Muscle layer of duodenum (tissue), 2 donors: ENCODE measurements around the gene ANKRD7.
"Not testable (repeated sequence)": the region's sequence is repeated elsewhere in the genome, so short reads cannot be mapped to it uniquely, and the experiment has no call there.

Experiments
- H3K27ac ChIP-seq: one replicate; pipeline ENCODE4 v1.7.0; 2013; ENCODE audit warnings: mild to moderate bottlenecking, low read length
- H3K27me3 ChIP-seq: one replicate; pipeline ENCODE4 v1.7.0; 2013; ENCODE audit warnings: low read depth, mild to moderate bottlenecking, control low read depth, low read length
- H3K36me3 ChIP-seq, 2 donors: one replicate each; pipeline ENCODE4 v1.7.0; 2013; ENCODE audit warnings: low read length in 2 of 2, control low read depth in 1 of 2, mild to moderate bottlenecking in 1 of 2; ENCODE audit not compliant: insufficient read depth in 2 of 2, control insufficient read depth in 1 of 2
- H3K4me1 ChIP-seq, 2 donors: one replicate each; pipeline ENCODE4 v1.7.0; 2013; ENCODE audit warnings: low read length in 2 of 2, mild to moderate bottlenecking in 2 of 2, control low read depth in 1 of 2, moderate library complexity in 1 of 2; ENCODE audit not compliant: insufficient read depth in 2 of 2, control insufficient read depth in 1 of 2
- H3K4me3 ChIP-seq, 2 donors: one replicate each; pipeline ENCODE4 v1.7.0; 2013; ENCODE audit warnings: low read length in 2 of 2, low read depth in 1 of 2, mild to moderate bottlenecking in 1 of 2
- H3K9me3 ChIP-seq, 2 donors: one replicate each; pipeline ENCODE4 v1.7.0; 2013; ENCODE audit warnings: low read length in 2 of 2, control low read depth in 1 of 2, mild to moderate bottlenecking in 1 of 2; ENCODE audit not compliant: control insufficient read depth in 1 of 2
- donor health status: healthy.

ANKRD7 gene

DNA sequence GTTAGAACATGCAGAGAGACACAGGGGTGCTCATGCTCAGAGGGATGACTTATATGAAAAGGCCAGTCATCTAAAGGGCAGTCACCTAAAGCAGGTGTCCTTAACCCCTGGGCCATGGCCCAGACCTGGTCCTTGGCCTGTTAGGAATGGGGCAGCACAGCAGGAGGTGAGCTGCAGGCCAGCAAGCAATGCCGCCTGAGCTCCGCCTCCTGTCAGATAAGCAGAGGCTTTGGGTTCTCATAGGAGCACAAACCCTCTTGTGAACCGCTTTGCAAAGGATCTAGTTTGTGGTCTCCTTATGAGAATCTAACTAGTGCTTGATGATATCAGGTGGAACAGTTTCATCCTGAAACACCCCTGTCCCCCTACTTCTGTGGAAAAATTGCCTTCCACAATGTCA lies 14.5 kb downstream of the ANKRD7 start:
- Histone ChIP-seq H3K4me1 (no peaks in the 10 kb centered on the region), H3K27ac (no peak overlapping the region), H3K27me3 (no peaks in the 10 kb centered on the region), H3K36me3 (no peaks in the 10 kb centered on the region), H3K9me3 (no peaks in the 10 kb centered on the region), H3K4me3 (no peak overlapping the region)

DNA sequence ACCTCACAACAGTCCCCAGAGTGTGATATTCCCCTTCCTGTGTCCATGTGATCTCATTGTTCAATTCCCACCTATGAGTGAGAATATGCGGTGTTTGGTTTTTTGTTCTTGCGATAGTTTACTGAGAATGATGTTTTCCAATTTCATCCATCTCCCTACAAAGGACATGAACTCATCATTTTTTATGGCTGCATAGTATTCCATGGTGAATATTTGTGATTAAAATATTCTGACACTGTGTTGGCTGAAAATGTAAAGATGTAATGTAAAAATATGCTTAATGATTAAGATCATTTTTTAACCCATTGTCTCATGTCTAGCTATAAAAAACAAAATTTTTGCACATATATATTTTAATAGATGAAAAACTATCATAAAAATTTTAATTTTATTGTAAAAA lies 15.8 kb downstream of the ANKRD7 start:
- H3K9me3 ChIP-seq, H3K4me1 ChIP-seq: not testable (repeated sequence)

DNA sequence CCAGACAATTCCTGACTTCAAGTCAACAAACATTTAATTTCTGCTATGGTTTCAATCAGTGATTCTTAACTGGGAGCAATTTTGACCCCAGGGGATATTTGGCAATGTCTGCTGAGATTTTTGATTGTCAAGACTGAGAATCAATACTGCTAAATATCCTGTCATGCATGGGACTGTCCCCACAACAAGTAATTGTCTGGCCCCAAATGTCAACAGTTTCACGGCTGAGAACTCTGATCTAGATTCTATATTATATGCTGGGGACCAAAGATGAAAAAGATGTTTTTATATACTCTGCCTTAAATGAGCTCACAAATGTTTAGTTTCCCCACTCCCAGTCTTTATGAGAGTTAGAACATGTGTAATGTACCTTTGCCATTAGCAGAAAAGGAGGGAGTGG lies 19.2 kb downstream of the ANKRD7 start:
- no peaks in the 10 kb centered on the region for H3K9me3 ChIP-seq
- H3K4me1 ChIP-seq, result no peaks in the 10 kb centered on the region

More for the DNA sequence above, 15.8 kb downstream of the ANKRD7 start:
- H3K4me3 ChIP-seq, H3K27me3 ChIP-seq, H3K27ac ChIP-seq, H3K36me3 ChIP-seq: not testable (repeated sequence)

DNA sequence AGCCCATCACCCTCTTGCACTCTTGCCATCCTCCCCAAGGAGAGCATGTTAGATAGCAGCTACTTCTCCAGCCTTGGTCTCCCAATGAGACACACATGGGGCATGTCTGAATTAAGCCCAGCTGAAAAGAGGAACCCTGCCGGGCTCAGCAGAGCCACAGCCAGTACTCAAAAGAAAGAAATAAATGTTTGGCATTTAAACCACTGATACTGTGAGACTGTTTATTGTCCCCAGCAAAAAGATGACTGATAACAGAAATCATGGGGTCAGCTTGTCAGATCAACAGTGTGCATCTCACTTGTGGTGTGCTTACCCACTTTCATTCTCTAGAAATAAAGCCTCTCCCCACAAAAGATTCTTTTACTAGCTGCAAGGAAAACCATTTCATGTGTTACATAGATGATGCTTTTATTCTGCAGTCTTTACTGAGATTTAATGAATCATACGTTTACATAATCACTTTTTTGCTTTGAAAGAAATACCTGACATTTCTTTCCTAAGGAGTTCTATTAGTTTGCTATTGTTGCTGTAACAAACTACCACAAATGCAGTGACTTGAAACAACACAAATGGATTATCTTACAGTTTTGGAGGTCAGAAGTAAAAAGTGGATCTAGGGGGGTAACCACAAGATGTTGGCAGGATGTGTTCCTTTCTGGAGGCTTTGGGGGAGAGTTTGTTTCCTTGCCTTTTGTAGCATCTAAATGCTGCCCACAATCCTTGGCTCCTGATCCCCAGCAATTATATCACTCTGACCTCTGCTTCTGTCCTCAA lies 20.9 kb downstream of the ANKRD7 start:
- H3K36me3 ChIP-seq, result no peaks in the 10 kb centered on the region
- H3K9me3 ChIP-seq, result no peaks in the 10 kb centered on the region
- H3K27ac ChIP-seq, result no peak overlapping the region
- H3K4me1 ChIP-seq, result no peaks in the 10 kb centered on the region
- H3K27me3 ChIP-seq, result no peaks in the 10 kb centered on the region
- H3K4me3 ChIP-seq, result no peak overlapping the region

More for the DNA sequence above, 19.2 kb downstream of the ANKRD7 start:
- Histone ChIP-seq H3K4me3 (no peak overlapping the region), H3K27ac (no peak overlapping the region), H3K36me3 (no peaks in the 10 kb centered on the region), H3K27me3 (no peaks in the 10 kb centered on the region)

DNA sequence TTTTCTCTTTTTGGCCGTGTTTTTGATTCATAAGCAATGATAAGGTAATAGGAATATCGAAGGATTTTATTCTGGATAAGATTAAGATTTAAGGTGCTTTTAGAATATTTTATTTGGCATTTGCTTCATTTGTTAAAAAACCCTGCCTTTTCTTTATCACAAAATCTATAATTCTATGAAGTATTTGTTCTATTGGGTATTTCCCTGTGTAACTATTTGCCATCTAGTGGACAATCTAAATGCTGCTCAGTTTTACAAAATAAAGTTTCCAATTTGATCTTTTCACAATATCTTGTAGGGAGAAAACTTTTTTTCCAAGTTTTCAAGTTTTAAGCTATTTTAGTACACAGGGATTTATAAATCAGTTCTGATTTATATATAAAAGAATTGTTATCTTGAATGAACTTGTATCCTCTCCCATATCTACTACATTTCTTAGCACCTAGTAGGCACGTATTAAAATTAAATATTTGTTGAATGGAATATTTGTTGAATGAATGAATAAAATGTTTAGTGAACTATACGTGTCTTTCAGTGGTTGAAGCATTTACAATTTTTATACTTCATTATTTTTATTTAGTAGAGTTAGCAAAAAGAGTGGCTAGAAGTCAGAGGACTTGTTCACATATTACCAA lies 26.5 kb downstream of the ANKRD7 start:
- H3K27ac ChIP-seq, result no peak overlapping the region
- no peaks in the 10 kb centered on the region for H3K27me3 ChIP-seq
- H3K36me3 ChIP-seq, result no peaks in the 10 kb centered on the region
- H3K9me3 ChIP-seq, result no peaks in the 10 kb centered on the region
- H3K4me1 ChIP-seq, result no peaks in the 10 kb centered on the region
- no peak overlapping the region for H3K4me3 ChIP-seq

DNA sequence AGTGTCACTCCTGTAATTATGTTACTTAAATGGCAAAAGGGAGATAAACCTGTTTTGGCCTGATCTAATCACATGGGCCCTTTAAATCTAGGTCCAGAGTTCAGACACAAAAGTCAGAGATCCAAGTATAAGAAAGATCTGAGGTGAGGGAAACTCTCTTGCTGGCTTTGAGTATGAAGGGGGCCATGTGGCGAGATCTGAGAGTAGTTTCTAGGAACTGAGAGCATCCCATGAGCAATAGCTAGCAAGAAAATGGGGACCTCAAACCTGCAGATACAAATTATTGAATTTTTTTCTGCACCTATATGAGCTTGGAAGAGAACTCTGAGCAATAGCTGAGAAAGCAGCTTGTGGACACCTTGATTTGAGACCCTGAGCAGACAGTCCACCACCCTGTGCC lies 27.6 kb downstream of the ANKRD7 start:
- H3K27ac ChIP-seq, result no peak overlapping the region
- H3K27me3 ChIP-seq, result no peaks in the 10 kb centered on the region
- H3K36me3 ChIP-seq, result no peaks in the 10 kb centered on the region
- no peaks in the 10 kb centered on the region for H3K4me1 ChIP-seq
- H3K4me3 ChIP-seq, result no peak overlapping the region
- H3K9me3 ChIP-seq, result no peaks in the 10 kb centered on the region

DNA sequence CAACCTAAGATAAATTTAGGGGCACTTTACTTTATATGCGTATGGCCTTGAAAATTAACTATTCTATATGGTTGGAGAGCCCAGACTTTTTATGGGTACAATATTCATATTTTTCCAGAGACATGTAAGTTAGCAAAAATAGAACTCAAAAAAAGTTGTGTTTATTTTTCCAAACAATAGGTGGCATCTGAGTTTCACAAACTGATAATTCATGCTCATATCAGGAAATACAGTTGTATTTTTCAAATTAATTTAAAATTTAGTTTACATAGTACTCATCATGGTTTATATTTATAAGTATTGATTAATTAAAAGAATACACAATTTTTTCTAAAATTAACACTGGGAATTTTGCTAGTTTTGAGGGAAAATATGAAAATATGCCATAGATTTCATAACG lies 34.6 kb downstream of the ANKRD7 start:
- Histone ChIP-seq H3K36me3 (no peaks in the 10 kb centered on the region), H3K9me3 (no peaks in the 10 kb centered on the region), H3K27me3 (no peaks in the 10 kb centered on the region), H3K27ac (no peak overlapping the region), H3K4me3 (no peak overlapping the region), H3K4me1 (no peaks in the 10 kb centered on the region)

DNA sequence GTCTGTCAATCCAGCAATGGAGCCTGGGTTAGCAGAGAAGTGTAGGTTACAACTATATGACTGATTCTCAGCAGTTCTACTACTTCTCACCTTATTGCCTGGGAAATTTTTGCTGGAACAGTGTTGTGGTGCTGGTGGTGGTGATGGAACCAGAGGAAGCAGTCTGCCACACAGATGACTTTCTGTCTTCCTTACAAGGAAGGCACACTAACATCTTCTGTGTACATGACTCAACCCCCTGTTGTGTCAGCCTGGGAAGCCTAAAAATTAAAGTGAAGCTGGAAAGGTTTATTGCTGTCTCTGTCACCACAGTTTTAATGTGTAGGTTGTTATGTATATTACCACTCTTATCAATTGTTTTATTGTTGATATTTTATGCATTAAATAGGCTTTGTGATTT lies 40.3 kb downstream of the ANKRD7 start:
- no peaks in the 10 kb centered on the region for H3K27me3 ChIP-seq
- H3K27ac ChIP-seq, result no peak overlapping the region
- H3K36me3 ChIP-seq, result no peaks in the 10 kb centered on the region
- no peaks in the 10 kb centered on the region for H3K4me1 ChIP-seq
- no peaks in the 10 kb centered on the region for H3K9me3 ChIP-seq
- H3K4me3 ChIP-seq, result no peak overlapping the region

DNA sequence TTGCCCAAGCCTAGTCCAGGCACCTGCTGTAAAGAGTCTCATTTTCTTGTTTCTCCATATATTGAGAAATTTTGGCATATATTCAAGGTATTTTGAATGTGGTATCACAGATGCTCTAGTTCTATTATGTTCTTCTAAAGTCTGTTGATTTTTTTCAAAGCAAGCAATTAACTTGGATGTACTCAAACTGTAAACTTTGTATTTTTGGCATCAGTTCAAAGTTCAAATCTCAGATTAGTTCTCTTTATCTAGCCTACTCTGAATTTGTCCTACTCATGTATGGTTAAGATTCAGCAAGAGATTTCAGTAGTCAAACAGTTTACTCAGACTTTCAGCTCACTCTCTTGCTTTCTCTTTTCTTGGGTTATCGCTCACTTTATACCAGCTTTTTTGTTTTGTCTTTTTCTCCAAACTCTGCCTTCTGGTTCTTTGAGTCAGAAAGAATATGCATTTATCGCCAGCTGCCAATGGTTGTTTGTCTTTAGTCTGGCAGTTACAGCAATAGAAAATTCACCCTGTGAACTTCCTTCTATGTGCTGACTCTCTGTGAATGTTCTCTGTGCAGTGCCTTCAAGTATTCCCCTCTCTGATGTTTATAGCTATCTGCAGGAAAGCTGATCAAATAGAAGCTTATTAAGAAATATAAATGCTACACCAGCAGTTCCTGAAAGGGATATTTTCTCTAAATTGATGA lies 56.0 kb downstream of the ANKRD7 start:
- no peaks in the 10 kb centered on the region for H3K27me3 ChIP-seq
- no peaks in the 10 kb centered on the region for H3K36me3 ChIP-seq
- no peaks in the 10 kb centered on the region for H3K4me1 ChIP-seq
- no peak overlapping the region for H3K27ac ChIP-seq
- H3K9me3 ChIP-seq, result no peaks in the 10 kb centered on the region
- no peak overlapping the region for H3K4me3 ChIP-seq

DNA sequence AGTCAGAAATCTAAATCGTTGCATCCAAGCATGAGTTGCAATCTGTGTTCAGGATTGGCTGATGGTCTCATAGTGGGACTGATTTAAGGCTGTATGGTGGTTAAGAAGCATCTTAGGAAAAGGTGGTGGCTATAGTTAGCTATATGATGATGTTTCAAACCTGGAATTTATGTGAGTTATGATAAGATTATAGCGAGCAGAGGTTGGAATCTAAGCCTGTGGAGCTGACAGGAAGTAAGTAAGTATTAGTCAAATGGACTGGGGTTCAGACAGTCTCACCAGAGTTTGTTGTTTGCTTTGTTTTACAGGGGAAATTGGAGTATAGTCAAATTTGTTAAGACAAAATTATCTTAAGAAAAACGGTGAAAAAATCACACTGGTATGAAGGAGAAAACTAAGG lies 56.7 kb downstream of the ANKRD7 start:
- Histone ChIP-seq H3K27ac (no peak overlapping the region), H3K27me3 (no peaks in the 10 kb centered on the region)

DNA sequence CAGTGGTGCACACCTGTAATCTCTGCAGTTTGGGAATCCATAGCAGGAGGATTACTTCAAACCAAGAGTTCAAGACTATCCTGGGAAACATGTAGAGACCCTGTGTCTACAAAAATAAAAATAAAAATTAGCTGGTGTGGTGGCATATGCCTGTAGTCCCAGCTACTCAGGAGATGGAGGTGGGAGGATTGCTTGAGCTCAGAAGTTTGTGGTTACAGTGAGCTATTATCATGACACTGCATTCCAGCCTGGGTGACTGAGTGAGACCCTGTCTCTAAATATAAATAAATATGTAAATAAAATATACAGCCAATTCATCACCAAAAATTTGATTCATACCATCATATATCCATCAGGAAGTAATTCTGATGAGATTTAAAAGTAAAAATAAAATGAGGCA lies 60.9 kb downstream of the ANKRD7 start:
- Histone ChIP-seq H3K9me3 (no peaks in the 10 kb centered on the region), H3K4me1 (no peaks in the 10 kb centered on the region), H3K27me3 (no peaks in the 10 kb centered on the region), H3K36me3 (no peaks in the 10 kb centered on the region), H3K27ac (no peak overlapping the region), H3K4me3 (no peak overlapping the region)

More for the DNA sequence above, 56.7 kb downstream of the ANKRD7 start:
- H3K36me3 ChIP-seq, result no peaks in the 10 kb centered on the region
- no peaks in the 10 kb centered on the region for H3K4me1 ChIP-seq
- no peaks in the 10 kb centered on the region for H3K9me3 ChIP-seq
- no peak overlapping the region for H3K4me3 ChIP-seq
